Fibroblast of lung (primary cell): ENCODE measurements around the gene EGLN2. TPM values are rescaled to one million over a fixed set of nuclear protein-coding genes. Genes with fewer than 3 reads are reported as not detected.

Experiments
- DNase-seq, 2 donors: peaks; one replicate each; pipeline versions ENCODE4 v3.0.0 to v3.0.0-alpha.2; 2010; ENCODE audit warnings: low read depth in 2 of 2
- H2AFZ ChIP-seq: 2 replicates; pipeline ENCODE4 v1.5.1; 2012; ENCODE audit warnings: low read length, control low read depth, inconsistent platforms
- H3K27ac ChIP-seq: 2 replicates; pipeline ENCODE4 v1.5.1; 2011; ENCODE audit warnings: low read length, control low read depth; ENCODE audit not compliant: insufficient read depth
- H3K27me3 ChIP-seq: 2 replicates; pipeline ENCODE4 v1.5.1; 2011; ENCODE audit warnings: mild to moderate bottlenecking, low read length; ENCODE audit not compliant: control insufficient read depth, insufficient read depth
- H3K36me3 ChIP-seq: 2 replicates; pipeline ENCODE4 v1.5.1; 2011; ENCODE audit warnings: low read length; ENCODE audit not compliant: control insufficient read depth, insufficient read depth
- H3K4me1 ChIP-seq: 2 replicates; pipeline ENCODE4 v1.5.1; 2011; ENCODE audit warnings: low read length; ENCODE audit not compliant: control insufficient read depth, insufficient read depth; ENCODE audit errors: extremely low read depth
- H3K4me2 ChIP-seq: 2 replicates; pipeline ENCODE4 v1.5.1; 2011; ENCODE audit warnings: low read length, control low read depth; ENCODE audit not compliant: insufficient read depth; ENCODE audit errors: extremely low read depth
- H3K4me3 ChIP-seq, 4 experiments: fragments of 200-600 bp in 1 of 4; sonication (generic) in 1 of 4; replicated peaks in 1 of 4; 2 replicates each; pipeline ENCODE4 v1.5.1; 2011 to 2016; ENCODE audit warnings: low read length in 4 of 4, low read depth in 3 of 4, mild to moderate bottlenecking in 3 of 4, control low read depth in 2 of 4, inconsistent platforms in 1 of 4, mixed read lengths in 1 of 4; ENCODE audit not compliant: insufficient read depth in 1 of 4; ENCODE audit errors: control extremely low read depth in 1 of 4
- H3K79me2 ChIP-seq: 2 replicates; pipeline ENCODE4 v1.5.1; 2012; ENCODE audit warnings: mild to moderate bottlenecking, low read length, inconsistent platforms; ENCODE audit not compliant: control insufficient read depth, insufficient read depth
- H3K9ac ChIP-seq: 2 replicates; pipeline ENCODE4 v1.5.1; 2011; ENCODE audit warnings: mild to moderate bottlenecking, low read length, control low read depth; ENCODE audit not compliant: insufficient read depth
- H3K9me3 ChIP-seq: 2 replicates; pipeline ENCODE4 v1.5.1; 2012; ENCODE audit warnings: low read depth, low read length; ENCODE audit not compliant: control insufficient read depth, insufficient read depth
- H4K20me1 ChIP-seq: 2 replicates; pipeline ENCODE4 v1.5.1; 2011; ENCODE audit warnings: low read length; ENCODE audit not compliant: control insufficient read depth, insufficient read depth; ENCODE audit errors: extremely low read depth
- EZH2 ChIP-seq: IDR thresholded peaks from 2 replicates; pipeline ENCODE4 v1.5.1; 2012; ENCODE audit warnings: low read length, control low read depth, mild to moderate bottlenecking; ENCODE audit errors: missing control alignments
- polyA plus RNA-seq, 2 donors: library from polyadenylated mRNA; depleted of rRNA in 1 of 2; stranded (reverse) in 1 of 2; unstranded in 1 of 2; fragments of >200 nt; gene quantifications; 2 replicates each; pipeline ENCODE4 v1.2.1, GENCODE V29; 2011 to 2012; ENCODE audit warnings: missing spikeins in 1 of 2
- total RNA-seq: library from RNA; depleted of rRNA; stranded (reverse); fragments of >200 nt; gene quantifications from 2 replicates; pipeline ENCODE4 v1.2.1, GENCODE V29; 2014
- TF ChIP-seq, protein P1 (sequence below), 2 donors: IDR thresholded peaks in 1 of 2; conservative IDR thresholded peaks in 1 of 2; 1 replicate in 1 of 2; 2 replicates in 1 of 2; pipeline ENCODE4 v1.5.1; 2011 to 2012; ENCODE audit warnings: low read length in 2 of 2, control low read depth in 1 of 2, inconsistent platforms in 1 of 2, low read depth in 1 of 2, mild to moderate bottlenecking in 1 of 2

The EGLN2 gene
- total and polyA plus RNA-seq, 2 donors (not counting 1 experiment from before 2014, with no cell fraction given): 27.3 to 106 TPM

DNA sequence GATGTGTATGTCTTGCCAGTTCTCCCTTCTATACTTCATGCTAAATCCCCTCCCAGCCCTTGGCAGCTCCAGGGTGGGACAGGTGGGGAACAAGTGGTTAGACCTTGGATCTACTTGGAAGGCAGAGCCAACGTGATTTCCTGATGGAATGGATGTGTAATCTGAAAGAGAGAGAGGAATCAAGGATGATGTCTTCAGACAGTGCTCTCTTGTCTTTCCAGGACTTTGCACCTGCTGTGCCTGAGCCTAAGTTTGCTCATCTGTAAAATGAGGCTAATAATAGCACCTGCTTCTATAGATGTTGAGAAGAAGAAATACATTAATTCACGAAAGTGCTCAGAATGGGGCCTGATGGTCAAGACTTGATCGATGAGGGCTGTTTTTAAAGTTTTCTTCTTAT is 7.0 kb upstream of the EGLN2 start:
- Histone ChIP-seq H3K4me3 (no peak overlapping the region), H3K27me3 (no peaks in the 10 kb centered on the region), H3K9me3 (no peaks in the 10 kb centered on the region), H3K27ac (no peak overlapping the region), H3K4me2 (no peak overlapping the region), H3K79me2 (no peaks in the 10 kb centered on the region), H4K20me1 (no peaks in the 10 kb centered on the region), H3K9ac (no peak overlapping the region), H2AFZ (no peak overlapping the region), H3K4me1 (no peaks in the 10 kb centered on the region), H3K36me3 (peaks cover 3% of the 10 kb centered on the region)
- DNase-seq: no peak
- no peak for TF ChIP-seq EZH2
- TF ChIP-seq, protein P1, sequence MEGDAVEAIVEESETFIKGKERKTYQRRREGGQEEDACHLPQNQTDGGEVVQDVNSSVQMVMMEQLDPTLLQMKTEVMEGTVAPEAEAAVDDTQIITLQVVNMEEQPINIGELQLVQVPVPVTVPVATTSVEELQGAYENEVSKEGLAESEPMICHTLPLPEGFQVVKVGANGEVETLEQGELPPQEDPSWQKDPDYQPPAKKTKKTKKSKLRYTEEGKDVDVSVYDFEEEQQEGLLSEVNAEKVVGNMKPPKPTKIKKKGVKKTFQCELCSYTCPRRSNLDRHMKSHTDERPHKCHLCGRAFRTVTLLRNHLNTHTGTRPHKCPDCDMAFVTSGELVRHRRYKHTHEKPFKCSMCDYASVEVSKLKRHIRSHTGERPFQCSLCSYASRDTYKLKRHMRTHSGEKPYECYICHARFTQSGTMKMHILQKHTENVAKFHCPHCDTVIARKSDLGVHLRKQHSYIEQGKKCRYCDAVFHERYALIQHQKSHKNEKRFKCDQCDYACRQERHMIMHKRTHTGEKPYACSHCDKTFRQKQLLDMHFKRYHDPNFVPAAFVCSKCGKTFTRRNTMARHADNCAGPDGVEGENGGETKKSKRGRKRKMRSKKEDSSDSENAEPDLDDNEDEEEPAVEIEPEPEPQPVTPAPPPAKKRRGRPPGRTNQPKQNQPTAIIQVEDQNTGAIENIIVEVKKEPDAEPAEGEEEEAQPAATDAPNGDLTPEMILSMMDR (conservative IDR thresholded peaks at IDR 0.05 in 1 of 2, IDR thresholded peaks at IDR 0.05 in 1 of 2; ENCODE audit: low read depth in 1 of 2, low read length in 2 of 2): no peak

DNA sequence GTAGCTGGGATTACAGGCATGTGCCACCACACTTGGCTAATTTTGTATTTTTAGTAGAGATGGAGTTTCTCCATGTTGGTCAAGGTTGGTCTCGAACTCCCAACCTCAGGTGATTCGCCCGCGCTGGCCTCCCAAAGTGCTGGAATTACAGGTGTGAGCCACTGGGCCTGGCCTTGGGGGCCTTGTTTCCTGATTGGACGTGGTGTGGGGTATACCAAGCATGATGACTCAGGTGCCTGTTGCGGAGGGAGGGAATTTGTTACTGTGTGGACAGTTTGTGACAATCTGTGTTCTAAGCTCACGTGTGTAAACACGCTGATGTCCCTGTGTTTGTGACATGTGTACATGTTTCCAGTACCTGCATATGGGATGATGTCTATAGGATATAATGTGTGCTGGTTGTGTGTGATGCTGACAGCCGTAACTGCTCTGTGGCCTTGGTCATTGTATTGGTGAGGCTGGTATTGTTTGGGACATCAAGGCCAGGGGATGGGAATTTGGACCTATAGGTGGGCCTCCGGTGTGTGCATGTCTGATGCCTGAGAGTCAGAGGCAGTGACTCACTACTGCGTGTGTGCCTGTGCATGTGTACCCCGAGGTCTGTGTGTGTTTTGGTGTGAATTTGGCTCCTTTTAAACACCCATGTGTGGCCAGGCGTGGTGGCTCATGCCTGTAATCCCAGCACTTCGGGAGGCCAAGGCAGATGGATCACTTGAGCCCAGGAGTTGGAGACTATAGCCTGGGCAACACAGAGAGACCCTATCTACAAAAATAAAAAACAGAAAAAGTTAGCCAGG is 1.6 kb upstream of the EGLN2 start:
- Histone ChIP-seq H2AFZ (no peak overlapping the region), H3K9ac (no peak overlapping the region)

DNA sequence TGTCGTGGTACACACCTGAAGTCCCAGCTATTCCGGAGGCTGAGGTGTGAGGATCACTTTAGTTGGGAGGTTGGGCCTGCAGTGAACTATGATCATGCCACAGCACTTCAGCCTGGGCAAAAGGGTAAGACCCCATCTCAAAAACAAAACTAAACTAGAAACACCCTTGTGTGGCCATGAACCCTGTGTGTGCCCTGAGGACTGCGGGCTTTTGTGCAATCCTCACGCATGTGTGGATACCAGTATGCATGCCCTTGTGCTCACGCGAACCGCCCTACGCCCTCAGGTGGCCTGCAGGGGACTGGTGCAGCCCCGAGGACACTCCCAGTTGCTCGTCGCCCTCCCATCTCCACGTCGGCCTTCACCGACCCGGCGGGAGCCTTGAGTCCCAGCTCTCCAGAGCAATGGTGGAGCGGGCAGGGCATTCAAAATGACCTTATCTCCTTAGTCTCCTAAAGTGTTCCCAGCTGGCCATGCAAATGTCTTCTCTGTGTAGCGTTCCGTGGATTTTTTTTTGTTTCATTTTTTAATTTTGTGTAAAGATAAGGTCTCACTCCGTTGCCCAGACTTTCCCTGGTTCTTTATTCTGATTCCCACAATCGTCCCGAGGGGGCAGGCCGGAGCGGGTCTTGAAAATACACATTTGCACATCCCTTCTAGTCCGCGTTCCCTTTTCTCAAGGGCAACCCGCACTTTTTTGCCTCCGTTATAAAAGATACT is 868 bp upstream of the EGLN2 start:
- no peaks in the 10 kb centered on the region for H3K27me3 ChIP-seq
- DNase-seq: peak; percentile 52 to 55
- H2AFZ ChIP-seq: peak overlapping the region; percentile 80
- H3K4me3 ChIP-seq: peak overlapping the region; percentile 45 to 81 (median 59)
- peaks cover 13% of the 10 kb centered on the region for H3K36me3 ChIP-seq
- TF ChIP-seq EZH2: no peak
- TF ChIP-seq, protein P1 (conservative IDR thresholded peaks at IDR 0.05 in 1 of 2, IDR thresholded peaks at IDR 0.05 in 1 of 2; ENCODE audit: low read depth in 1 of 2, low read length in 2 of 2): peak; percentile 50 to 61
- H3K9ac ChIP-seq: peak overlapping the region; percentile 55
- H3K79me2 ChIP-seq: peaks cover 37% of the 10 kb centered on the region
- no peaks in the 10 kb centered on the region for H3K9me3 ChIP-seq
- peaks cover 29% of the 10 kb centered on the region for H3K4me1 ChIP-seq
- H3K27ac ChIP-seq: peak overlapping the region; percentile 61
- peak overlapping the region; percentile 59 for H3K4me2 ChIP-seq
- H4K20me1 ChIP-seq: peaks cover 2% of the 10 kb centered on the region

More for the DNA sequence above, 1.6 kb upstream of the EGLN2 start:
- H3K36me3 ChIP-seq: peaks cover 9% of the 10 kb centered on the region
- peak overlapping the region in 1 of 4 experiments; percentile 66 for H3K4me3 ChIP-seq
- TF ChIP-seq, protein P1 (conservative IDR thresholded peaks at IDR 0.05 in 1 of 2, IDR thresholded peaks at IDR 0.05 in 1 of 2; ENCODE audit: low read depth in 1 of 2, low read length in 2 of 2): no peak
- TF ChIP-seq EZH2: no peak
- H3K9me3 ChIP-seq: no peaks in the 10 kb centered on the region
- no peak overlapping the region for H3K4me2 ChIP-seq
- peaks cover 2% of the 10 kb centered on the region for H4K20me1 ChIP-seq
- H3K4me1 ChIP-seq: peaks cover 22% of the 10 kb centered on the region
- H3K79me2 ChIP-seq: peaks cover 29% of the 10 kb centered on the region
- no peaks in the 10 kb centered on the region for H3K27me3 ChIP-seq
- H3K27ac ChIP-seq: peak overlapping the region; percentile 61
- no peak for DNase-seq
